ENCODE data around the gene YY1. TPM values are rescaled to one million over a fixed set of nuclear protein-coding genes. Genes with fewer than 3 reads are reported as not detected.
"Not testable (repeated sequence)": the region's sequence is repeated elsewhere in the genome, so short reads cannot be mapped to it uniquely, and the experiment has no call there.

The YY1 gene
- total RNA-seq, 1 donor from 2014 or later, result 87.5 TPM

DNA sequence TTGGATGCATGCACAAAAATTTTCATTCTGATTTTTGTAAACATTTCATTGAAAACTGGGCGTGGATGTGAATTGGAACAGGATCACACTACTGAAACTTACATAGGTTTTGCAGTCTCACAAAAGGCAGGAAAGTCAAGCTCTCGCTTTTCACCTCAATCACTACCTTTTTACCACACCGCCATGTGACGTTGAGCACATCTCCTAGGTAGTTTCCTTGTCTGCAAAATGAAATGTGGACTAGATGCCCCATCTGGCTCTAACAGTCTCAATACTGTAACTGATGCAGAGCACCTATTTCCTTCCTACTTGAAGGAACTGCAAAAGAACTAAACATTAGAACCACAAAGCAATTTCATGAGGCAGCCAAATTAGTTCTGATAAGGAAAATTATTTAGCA, 4.4 kb upstream of the YY1 start:
- Histone ChIP-seq H4K20me1 (ENCODE audit: insufficient read depth, low read length) (peaks cover 69% of the 10 kb centered on the region), H3K4me3 (ENCODE audit: insufficient read depth, low read depth, low read length) (no peak overlapping the region), H3K36me3 (ENCODE audit: insufficient read depth, low read length) (no peaks in the 10 kb centered on the region), H3K4me2 (ENCODE audit: low read length) (no peak overlapping the region), H3K9me3 (ENCODE audit: insufficient read depth, low read depth, low read length) (no peaks in the 10 kb centered on the region), H3K9ac (ENCODE audit: low read length) (no peak overlapping the region), H3K27me3 (ENCODE audit: insufficient read depth, low read length) (no peaks in the 10 kb centered on the region), H3K27ac (ENCODE audit: low read depth, low read length) (no peak overlapping the region), H3K79me2 (ENCODE audit: insufficient read depth, low read length) (peaks cover 91% of the 10 kb centered on the region), H2AFZ (ENCODE audit: low read depth, low read length) (no peak overlapping the region), H3K4me1 (ENCODE audit: insufficient read depth, low read length) (peaks cover 9% of the 10 kb centered on the region)
- no peak overlapping the region for H3K4me3 Mint-ChIP-seq (ENCODE audit: unreplicated experiment)
- no peaks in the 10 kb centered on the region for H3K27me3 Mint-ChIP-seq (ENCODE audit: low read depth, unreplicated experiment)
- no peaks in the 10 kb centered on the region for H3K36me3 Mint-ChIP-seq (ENCODE audit: low read depth, unreplicated experiment)
- peaks cover 18% of the 10 kb centered on the region for H3K4me1 Mint-ChIP-seq (ENCODE audit: low read depth, unreplicated experiment)
- H3K27ac Mint-ChIP-seq (ENCODE audit: unreplicated experiment), result no peak overlapping the region
- TF ChIP-seq, protein P1, sequence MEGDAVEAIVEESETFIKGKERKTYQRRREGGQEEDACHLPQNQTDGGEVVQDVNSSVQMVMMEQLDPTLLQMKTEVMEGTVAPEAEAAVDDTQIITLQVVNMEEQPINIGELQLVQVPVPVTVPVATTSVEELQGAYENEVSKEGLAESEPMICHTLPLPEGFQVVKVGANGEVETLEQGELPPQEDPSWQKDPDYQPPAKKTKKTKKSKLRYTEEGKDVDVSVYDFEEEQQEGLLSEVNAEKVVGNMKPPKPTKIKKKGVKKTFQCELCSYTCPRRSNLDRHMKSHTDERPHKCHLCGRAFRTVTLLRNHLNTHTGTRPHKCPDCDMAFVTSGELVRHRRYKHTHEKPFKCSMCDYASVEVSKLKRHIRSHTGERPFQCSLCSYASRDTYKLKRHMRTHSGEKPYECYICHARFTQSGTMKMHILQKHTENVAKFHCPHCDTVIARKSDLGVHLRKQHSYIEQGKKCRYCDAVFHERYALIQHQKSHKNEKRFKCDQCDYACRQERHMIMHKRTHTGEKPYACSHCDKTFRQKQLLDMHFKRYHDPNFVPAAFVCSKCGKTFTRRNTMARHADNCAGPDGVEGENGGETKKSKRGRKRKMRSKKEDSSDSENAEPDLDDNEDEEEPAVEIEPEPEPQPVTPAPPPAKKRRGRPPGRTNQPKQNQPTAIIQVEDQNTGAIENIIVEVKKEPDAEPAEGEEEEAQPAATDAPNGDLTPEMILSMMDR (IDR thresholded peaks at IDR 0.05; ENCODE audit: insufficient read depth, low read depth, low read length), result no peak
- TF ChIP-seq EZH2 (IDR thresholded peaks at IDR 0.05; ENCODE audit: insufficient read depth, low read length), result no peak
- DNase-seq (ENCODE audit: low read depth) (no peak), FAIRE-seq (no peak)
- H3K9me3 Mint-ChIP-seq (ENCODE audit: unreplicated experiment), result peaks cover 1% of the 10 kb centered on the region

DNA sequence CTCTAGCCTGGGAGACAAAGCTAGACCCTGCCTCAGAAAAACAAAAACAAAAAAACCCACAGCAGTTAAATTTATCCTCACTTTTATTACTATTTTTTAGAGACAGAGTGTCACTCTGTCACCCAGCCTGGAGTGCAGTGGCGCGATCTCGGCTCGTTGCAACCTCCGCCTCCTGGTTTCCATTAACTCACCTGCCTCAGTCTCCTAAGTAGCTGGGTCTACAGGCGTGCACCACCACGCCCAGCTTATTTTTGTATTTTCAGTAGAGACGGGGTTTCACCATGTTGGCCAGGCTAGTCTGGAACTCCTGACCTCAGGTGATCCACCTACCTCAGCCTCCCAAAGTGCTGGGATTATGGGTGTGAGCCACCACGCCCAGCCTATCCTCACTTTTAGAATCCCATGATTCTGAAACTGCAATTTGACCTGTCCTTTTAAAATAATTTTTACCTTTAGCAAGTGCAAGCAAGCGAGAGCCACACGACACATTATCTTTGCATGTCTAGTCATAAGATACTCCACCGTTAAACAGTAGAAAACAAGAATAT, 2.6 kb upstream of the YY1 start:
- not testable (repeated sequence) for H3K9me3 Mint-ChIP-seq (ENCODE audit: unreplicated experiment); H2AFZ ChIP-seq (ENCODE audit: low read depth, low read length); H3K36me3 ChIP-seq (ENCODE audit: insufficient read depth, low read length); FAIRE-seq; H3K36me3 Mint-ChIP-seq (ENCODE audit: low read depth, unreplicated experiment); DNase-seq (ENCODE audit: low read depth); H3K27me3 Mint-ChIP-seq (ENCODE audit: low read depth, unreplicated experiment); H3K27me3 ChIP-seq (ENCODE audit: insufficient read depth, low read length); H3K9me3 ChIP-seq (ENCODE audit: insufficient read depth, low read depth, low read length); H3K27ac ChIP-seq (ENCODE audit: low read depth, low read length)
- Mint-ChIP-seq H3K27ac (ENCODE audit: unreplicated experiment) (peak overlapping the region; percentile 81), H3K4me1 (ENCODE audit: low read depth, unreplicated experiment) (peaks cover 18% of the 10 kb centered on the region), H3K4me3 (ENCODE audit: unreplicated experiment) (peak overlapping the region; percentile 92)
- Histone ChIP-seq H3K79me2 (ENCODE audit: insufficient read depth, low read length) (peaks cover 86% of the 10 kb centered on the region), H3K9ac (ENCODE audit: low read length) (peak overlapping the region; percentile 95), H4K20me1 (ENCODE audit: insufficient read depth, low read length) (peaks cover 69% of the 10 kb centered on the region), H3K4me2 (ENCODE audit: low read length) (peak overlapping the region; percentile 83), H3K4me1 (ENCODE audit: insufficient read depth, low read length) (peaks cover 11% of the 10 kb centered on the region), H3K4me3 (ENCODE audit: insufficient read depth, low read depth, low read length) (peak overlapping the region; percentile 72)

DNA sequence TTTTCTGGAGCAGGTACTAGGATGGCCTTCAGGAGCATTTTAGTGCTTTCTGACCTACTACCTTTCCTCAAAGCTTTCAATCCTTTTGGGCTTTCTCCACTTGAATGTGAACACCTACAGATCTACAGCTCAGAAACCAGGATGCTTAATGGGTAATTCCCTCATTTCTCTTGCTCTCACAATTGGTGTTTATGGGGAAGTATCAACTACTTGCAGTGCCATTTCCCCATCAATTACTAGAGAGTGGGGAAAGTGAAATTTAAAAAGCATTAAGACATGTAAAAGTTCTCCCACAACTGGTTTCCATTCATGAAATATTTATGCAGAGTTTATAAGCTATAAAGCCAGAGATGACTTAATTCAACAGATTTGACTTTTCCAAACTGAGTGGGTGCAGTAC, 2.1 kb upstream of the YY1 start:
- Histone ChIP-seq H3K36me3 (ENCODE audit: insufficient read depth, low read length) (no peaks in the 10 kb centered on the region), H3K9me3 (ENCODE audit: insufficient read depth, low read depth, low read length) (no peaks in the 10 kb centered on the region), H3K79me2 (ENCODE audit: insufficient read depth, low read length) (peaks cover 86% of the 10 kb centered on the region), H2AFZ (ENCODE audit: low read depth, low read length) (no peak overlapping the region), H3K4me1 (ENCODE audit: insufficient read depth, low read length) (peaks cover 16% of the 10 kb centered on the region), H3K4me2 (ENCODE audit: low read length) (peak overlapping the region; percentile 83), H3K27ac (ENCODE audit: low read depth, low read length) (peak overlapping the region; percentile 93), H3K9ac (ENCODE audit: low read length) (peak overlapping the region; percentile 95), H4K20me1 (ENCODE audit: insufficient read depth, low read length) (peaks cover 70% of the 10 kb centered on the region), H3K27me3 (ENCODE audit: insufficient read depth, low read length) (no peaks in the 10 kb centered on the region), H3K4me3 (ENCODE audit: insufficient read depth, low read depth, low read length) (peak overlapping the region; percentile 72)
- no peak for FAIRE-seq
- TF ChIP-seq, protein P1 (IDR thresholded peaks at IDR 0.05; ENCODE audit: insufficient read depth, low read depth, low read length), result no peak
- TF ChIP-seq EZH2 (IDR thresholded peaks at IDR 0.05; ENCODE audit: insufficient read depth, low read length), result no peak
- Mint-ChIP-seq H3K9me3 (ENCODE audit: unreplicated experiment) (peaks cover 1% of the 10 kb centered on the region), H3K4me3 (ENCODE audit: unreplicated experiment) (peak overlapping the region; percentile 92), H3K4me1 (ENCODE audit: low read depth, unreplicated experiment) (peaks cover 18% of the 10 kb centered on the region), H3K36me3 (ENCODE audit: low read depth, unreplicated experiment) (no peaks in the 10 kb centered on the region), H3K27ac (ENCODE audit: unreplicated experiment) (no peak overlapping the region), H3K27me3 (ENCODE audit: low read depth, unreplicated experiment) (no peaks in the 10 kb centered on the region)
- no peak for DNase-seq (ENCODE audit: low read depth)

Data from astrocyte (in vitro differentiated cells and primary cell).